Lower leg skin (tissue), 4 donors: ENCODE data around the gene CALHM4. TPM values are rescaled to one million over a fixed set of nuclear protein-coding genes. Genes with fewer than 3 reads are reported as not detected.

Experiments used
- DNase-seq, 2 donors: peaks; one replicate each; pipeline ENCODE4 v3.0.0-alpha.2; 2019; ENCODE audit warnings: low spot score in 2 of 2
- H3K4me3 ChIP-seq: fragments of 200-600 bp; sonication (generic); 2 replicates; pipeline ENCODE4 v1.5.1; 2017; ENCODE audit warnings: mild to moderate bottlenecking, low read depth; ENCODE audit not compliant: poor library complexity, severe bottlenecking
- POLR2A ChIP-seq, 2 donors: fragments of 450-650 bp; IDR thresholded peaks; one replicate each; pipeline ENCODE4 v1.6.1; 2016 to 2017; ENCODE audit warnings: antibody characterized with exemption in 2 of 2, mild to moderate bottlenecking in 1 of 2, moderate library complexity in 1 of 2
- WGBS, 2 donors: methylation state at CpG; one replicate each; pipeline ENCODE4 v1.1.5; 2018; 5-methylcytosine and 5-hydroxymethylcytosine counted together
- intact Hi-C: fragments of 100-400 bp; cut with DNase I; formaldehyde crosslinking; loops from one replicate; pipeline ENCODE4 v1.15.0; 2023; ENCODE audit warnings: low total_unique reads
- total RNA-seq, 4 donors: library from RNA; depleted of rRNA; stranded (reverse); fragments of >200 nt; gene quantifications; one replicate each; pipeline ENCODE4 v1.1.0, GENCODE V29; 2016
- TF ChIP-seq, protein P1 (sequence below), 3 donors: fragments of 450-650 bp; IDR thresholded peaks; one replicate each; pipeline ENCODE4 v1.5.1; 2016; ENCODE audit warnings: antibody characterized with exemption in 3 of 3, mild to moderate bottlenecking in 3 of 3, moderate library complexity in 2 of 3

CALHM4 gene
- total RNA-seq, 4 donors from 2014 or later: 4.5 TPM; not detected in 3

DNA sequence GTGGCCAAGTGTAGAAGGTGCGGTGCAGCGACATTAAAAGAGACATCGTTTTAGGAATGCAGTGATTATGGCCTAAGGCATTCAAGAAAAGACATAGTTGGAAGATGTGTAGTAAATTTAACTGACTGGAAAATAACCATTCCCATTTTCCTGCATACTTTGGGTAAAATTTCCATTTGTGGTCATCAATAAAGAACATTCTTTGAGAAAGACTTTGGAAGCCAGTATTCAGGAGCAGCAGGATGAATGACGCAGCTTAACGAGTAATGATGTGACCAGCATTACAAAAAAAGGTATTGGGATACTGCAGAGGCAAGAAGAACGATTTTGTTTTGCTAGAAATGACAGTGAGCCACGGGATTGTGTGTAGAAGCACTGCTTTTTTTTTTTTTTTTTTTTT is 10.8 kb downstream of the CALHM4 start:
- intact Hi-C loops: no loop called here
- DNase-seq: no peak
- no peak for TF ChIP-seq POLR2A (IDR thresholded peaks at IDR 0.05)
- TF ChIP-seq, protein P1, sequence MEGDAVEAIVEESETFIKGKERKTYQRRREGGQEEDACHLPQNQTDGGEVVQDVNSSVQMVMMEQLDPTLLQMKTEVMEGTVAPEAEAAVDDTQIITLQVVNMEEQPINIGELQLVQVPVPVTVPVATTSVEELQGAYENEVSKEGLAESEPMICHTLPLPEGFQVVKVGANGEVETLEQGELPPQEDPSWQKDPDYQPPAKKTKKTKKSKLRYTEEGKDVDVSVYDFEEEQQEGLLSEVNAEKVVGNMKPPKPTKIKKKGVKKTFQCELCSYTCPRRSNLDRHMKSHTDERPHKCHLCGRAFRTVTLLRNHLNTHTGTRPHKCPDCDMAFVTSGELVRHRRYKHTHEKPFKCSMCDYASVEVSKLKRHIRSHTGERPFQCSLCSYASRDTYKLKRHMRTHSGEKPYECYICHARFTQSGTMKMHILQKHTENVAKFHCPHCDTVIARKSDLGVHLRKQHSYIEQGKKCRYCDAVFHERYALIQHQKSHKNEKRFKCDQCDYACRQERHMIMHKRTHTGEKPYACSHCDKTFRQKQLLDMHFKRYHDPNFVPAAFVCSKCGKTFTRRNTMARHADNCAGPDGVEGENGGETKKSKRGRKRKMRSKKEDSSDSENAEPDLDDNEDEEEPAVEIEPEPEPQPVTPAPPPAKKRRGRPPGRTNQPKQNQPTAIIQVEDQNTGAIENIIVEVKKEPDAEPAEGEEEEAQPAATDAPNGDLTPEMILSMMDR (IDR thresholded peaks at IDR 0.05): no peak
- H3K4me3 ChIP-seq: no peak overlapping the region
- 61 to 66% methylated on average over 7 of the region's 7 CpGs for WGBS, 2 donors

DNA sequence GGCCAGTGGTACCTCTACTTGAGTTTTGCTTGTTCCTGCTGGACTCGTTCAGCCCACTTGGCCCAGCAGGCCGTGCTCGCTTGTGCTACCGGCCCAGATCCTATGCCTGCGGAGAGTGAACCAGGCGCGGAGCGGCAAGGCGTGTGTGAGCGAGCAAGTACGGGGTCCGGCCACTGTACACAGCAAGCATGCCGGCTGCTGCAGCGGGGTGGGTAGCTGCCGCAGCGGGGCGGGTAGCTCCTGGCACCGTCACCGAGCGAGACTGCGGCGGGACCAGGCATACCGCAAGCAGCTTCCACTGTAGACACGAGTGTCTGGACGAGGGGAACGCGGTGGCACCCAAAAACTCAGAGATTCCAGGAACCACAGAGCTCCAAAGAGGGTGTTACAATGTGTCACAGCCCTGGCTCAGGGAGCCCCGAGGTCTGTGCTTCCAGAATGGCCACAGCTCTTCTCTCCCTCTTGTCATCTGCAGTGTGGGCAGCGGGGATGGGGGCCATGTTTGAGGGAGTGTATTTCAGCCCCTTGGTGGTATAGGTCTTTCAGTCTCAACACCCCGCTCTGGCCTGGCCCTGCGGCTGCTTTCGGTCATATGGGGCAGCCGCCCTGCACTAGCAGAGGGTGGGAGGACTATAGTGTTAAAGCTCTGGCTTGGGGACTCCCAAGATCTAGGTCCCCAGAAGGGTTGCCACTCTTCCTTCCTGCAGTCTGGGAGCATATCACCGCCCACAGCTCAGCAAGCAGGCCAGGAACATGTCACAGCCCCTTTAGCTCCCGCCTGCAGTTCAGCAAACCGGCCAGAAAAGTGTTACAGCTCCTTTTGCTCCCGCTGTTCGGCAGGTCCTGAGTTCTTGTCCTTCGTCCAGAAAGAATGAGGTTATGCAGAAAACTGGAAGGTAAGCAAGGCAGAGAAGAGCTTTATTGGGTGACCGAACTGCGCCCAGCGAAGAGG is 11.6 kb downstream of the CALHM4 start:
- no peak overlapping the region for H3K4me3 ChIP-seq
- no peak for TF ChIP-seq POLR2A (IDR thresholded peaks at IDR 0.05)
- TF ChIP-seq, protein P1 (IDR thresholded peaks at IDR 0.05): no peak
- intact Hi-C loops: no loop called here
- WGBS, 2 donors: 57 to 69% methylated on average over 33 to 41 of the region's 42 CpGs
- DNase-seq: no peak

DNA sequence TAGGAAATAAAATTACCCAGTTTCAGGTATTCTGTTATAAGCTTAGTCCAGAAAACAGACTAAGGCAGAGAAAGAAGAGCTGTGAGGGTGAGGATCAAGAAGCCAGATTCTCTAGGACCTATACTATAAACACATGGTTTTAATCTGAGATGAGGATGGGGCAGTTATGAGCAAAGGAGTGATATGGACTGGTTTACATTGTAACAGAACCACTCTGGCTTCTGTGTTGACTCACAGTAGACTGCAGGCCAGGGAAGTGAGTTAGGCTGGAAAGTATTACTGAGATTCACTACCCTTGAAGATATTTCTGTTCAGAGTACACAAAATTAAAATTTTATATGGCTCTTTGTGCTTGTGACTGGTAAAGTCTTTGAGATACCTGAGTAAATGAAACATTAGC is 14.6 kb downstream of the CALHM4 start:
- no peak for DNase-seq
- TF ChIP-seq, protein P1 (IDR thresholded peaks at IDR 0.05): no peak
- TF ChIP-seq POLR2A (IDR thresholded peaks at IDR 0.05): no peak
- intact Hi-C loops: no loop called here
- H3K4me3 ChIP-seq: no peak overlapping the region

DNA sequence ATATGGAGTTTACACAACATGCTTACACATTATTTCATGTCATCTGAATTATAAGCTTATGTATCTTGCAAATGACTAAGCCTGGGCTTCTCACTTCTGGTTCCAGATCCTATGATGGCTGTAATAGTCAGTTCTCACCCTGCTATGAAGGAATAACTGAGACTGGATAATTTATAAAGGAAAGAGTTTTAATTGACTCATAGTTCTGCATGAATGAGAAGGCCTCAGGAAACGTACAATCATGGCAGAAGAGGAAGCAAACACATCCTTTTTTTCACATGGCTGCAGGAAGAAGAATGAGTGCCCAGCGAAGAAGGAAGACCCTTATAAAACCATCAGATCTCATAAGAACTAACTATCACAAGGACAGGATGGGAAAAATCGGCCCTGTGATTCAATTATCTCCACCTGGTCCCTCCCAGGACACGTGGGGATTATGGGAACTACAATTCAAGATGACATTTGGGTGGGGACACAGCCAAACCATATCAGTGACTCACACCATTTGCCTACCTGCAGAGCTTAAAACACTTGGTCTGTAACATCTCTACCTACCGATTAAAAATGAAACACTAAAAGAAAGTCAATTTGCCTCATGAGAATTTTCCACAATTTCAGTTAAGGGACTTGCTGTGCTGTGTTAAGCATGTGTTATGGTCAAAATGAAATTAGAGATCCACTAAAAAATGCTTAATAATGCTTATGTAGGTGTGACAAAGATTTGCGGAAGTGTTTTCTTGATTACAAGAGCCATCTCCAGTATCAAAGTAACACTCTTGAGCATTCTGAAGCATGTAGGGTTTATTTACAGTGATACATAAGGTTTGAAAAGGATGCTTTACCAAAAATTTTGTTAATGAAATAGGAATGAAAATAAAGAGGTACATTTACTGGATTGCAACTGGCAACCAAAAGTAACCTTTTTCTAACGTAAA is 15.5 kb downstream of the CALHM4 start:
- intact Hi-C loops: no loop called here
- DNase-seq: no peak
- TF ChIP-seq, protein P1 (IDR thresholded peaks at IDR 0.05): no peak
- TF ChIP-seq POLR2A (IDR thresholded peaks at IDR 0.05): no peak
- 58 to 63% methylated on average over 7 of the region's 7 CpGs for WGBS, 2 donors
- H3K4me3 ChIP-seq: no peak overlapping the region

DNA sequence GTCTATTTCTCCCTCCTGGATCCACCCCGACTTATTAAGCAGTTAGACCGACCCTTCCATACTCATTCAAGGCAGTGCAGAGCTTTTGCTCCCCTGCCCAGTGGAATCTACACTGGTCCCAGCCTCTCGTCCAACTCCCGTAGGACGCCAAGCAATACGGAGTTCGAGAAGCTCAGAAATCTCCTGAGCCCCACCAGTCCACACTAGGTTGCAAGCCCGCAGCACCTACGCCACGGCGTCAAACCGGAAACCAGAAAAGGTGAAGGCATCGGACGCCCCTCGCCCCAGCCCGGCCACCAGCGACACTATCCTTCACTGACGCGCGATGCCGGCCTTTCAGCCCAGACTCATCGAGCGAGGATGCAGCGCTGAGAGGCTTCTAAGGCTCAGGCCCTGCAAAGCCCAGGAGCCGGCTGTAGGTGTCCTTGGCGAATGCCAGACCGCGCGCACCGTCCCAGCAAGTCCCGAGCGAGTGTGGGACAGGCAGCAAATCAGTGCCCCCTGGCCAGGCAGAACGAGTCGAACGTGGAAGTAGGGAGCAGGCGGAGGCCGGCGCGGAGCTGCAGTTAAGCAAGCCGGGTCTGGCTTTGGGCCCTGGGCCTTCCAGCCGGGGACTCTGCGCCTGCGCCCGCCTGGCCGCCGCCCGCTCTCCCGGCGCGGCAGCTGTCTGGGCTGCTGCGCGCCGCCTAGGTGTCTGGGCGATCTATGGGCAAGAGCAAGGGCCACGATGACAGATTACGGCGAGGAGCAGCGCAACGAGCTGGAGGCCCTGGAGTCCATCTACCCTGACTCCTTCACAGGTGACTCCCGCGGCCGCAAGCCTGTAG is 17.5 kb downstream of the CALHM4 start, which contains the start of gene RWDD1:
Gene RWDD1 (plus strand): TSS at position 649 of the 827 bp plus-strand sequence. CDS start 79 bp downstream, at position 728.
- TF ChIP-seq, protein P1 (IDR thresholded peaks at IDR 0.05): peak in 1 of 3 donors; percentile 81
- TF ChIP-seq POLR2A (IDR thresholded peaks at IDR 0.05): no peak
- intact Hi-C loops: no loop called here
- peak within 1 kb of the TSS; percentile 73 for H3K4me3 ChIP-seq
- 1% methylated on average over 37 to 44 of the region's 62 CpGs for WGBS, 2 donors
- peak; percentile 97 to 99 for DNase-seq
